HG03066 (cell line): Measurements from ENCODE around the gene TTC5.
"Not testable (repeated sequence)": the region's sequence is repeated elsewhere in the genome, so short reads cannot be mapped to it uniquely, and the experiment has no call there.

Experiments
- ATAC-seq: cut with Tn5 transposase; IDR thresholded peaks from one replicate; pipeline ENCODE4 v1.9.1; 2021; ENCODE audit warnings: low read depth; ENCODE audit not compliant: unreplicated experiment

The TTC5 gene

GRCh38 chr14:20306079-20306423 is 300 bp upstream of the TTC5 start:
- ATAC-seq = no peak

DNA sequence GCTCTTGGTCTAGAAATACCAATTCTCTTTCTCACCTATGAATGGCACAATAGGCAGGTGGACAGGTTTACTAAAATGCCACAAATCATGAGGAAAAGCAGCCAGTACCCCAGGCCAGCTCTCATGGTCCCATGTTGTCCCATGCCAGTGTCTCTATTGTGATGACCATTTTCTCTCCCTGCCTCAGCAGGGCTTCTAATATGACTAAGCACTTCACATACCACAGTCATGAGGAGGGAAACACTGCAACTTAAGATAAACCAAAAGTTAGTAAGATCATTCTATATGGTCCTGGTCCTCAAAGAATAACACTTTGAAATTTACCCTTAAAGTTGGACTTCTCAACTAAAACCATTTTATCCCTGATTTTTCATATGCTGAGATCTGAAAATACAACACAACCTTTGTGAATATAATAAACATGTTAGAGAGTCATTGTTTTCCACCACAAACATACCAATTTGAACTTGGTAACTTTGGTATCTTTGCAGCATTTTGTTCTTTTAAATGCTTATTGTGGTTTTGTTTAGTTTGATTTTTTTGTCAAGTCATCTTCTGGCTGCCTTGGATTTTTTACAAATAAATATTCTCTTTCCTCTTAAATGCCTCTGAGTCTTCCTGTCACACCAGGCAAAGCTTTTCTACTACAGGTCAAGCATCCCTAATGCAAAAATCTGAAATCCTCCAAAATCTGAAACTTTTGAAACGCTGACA is 3.6 kb downstream of the TTC5 start:
- no peak for ATAC-seq

DNA sequence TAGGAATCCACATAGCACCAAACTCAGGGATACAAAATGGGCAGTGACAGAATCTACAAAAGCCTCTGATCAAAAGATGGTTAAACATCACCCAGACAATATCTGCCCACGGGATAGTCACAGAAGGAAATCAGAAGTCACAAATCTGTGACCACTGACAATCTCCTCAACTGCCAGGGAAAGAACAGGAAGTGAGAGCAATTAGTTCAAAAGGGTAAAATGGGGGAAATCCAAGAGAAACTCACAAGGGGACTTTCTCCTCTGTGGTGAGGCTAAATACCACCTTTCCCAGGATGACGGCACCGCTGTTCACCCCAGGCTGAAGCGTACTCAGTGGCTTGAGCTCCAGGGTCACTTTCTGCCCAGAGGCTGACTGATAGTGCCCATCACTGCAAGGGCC is 10.7 kb downstream of the TTC5 start:
- peak; percentile 63 for ATAC-seq

GRCh38 chr14:20294636-20295035 is 11.1 kb downstream of the TTC5 start:
- no peak for ATAC-seq

- ATAC-seq = not testable (repeated sequence)
Measured at GRCh38 chr14:20281998-20282397, 23.8 kb downstream of the TTC5 start.

DNA sequence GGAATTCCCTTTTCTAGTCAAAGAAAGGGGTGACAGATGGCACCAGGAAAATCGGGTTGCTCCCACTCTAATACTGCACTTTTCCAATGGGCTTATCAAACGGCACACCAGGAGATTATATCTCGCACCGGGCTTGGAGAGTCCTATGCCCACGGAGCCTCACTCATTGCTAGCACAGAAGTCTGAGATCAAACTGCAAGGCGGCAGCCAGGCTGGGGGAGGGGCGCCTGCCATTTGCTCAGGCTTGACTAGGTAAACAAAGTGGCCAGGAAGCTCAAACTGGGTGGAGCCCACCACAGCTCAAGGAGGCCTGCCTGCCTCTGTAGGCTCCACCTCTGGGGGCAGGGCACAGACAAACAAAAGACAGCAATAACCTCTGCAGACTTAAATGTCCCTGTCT is 25.5 kb downstream of the TTC5 start:
- not testable (repeated sequence) for ATAC-seq

DNA sequence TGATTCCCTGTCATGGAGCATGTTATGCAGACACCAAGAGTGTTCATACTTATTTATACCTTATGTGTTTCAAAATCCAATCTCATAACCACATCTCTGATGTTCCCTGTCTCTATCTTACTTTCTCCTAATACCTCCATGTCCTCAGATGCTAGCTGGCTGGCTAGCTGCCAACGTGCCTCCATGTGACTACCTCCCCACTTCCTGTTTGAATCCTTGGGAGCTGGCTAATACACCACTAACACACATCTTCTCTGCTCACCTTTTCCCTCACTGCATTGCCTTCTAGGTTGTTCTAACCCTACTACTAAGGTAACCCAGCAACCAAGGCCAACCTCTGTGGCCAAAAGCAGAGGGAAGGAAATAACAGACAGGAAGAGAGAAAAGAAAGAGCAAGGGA is 27.3 kb downstream of the TTC5 start:
- ATAC-seq = no peak

DNA sequence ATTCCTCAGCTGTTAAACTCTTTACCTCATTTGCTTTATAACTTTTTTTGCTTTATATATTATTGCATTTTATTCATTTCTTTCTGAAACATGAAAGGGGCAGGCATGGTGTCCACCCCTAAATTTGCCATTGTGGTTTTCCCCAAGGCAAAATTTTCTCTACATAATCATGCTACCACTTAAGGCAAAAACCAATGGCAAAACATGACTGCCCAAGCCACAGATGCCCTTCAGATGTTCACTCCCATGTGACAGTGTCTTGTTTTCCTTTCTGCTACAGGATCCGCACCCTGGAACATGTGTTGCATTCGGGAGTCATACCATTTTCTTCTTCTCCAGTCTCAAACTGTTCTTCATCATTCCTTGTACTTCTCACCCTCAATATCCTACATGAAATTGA is 28.3 kb downstream of the TTC5 start:
- ATAC-seq = no peak

DNA sequence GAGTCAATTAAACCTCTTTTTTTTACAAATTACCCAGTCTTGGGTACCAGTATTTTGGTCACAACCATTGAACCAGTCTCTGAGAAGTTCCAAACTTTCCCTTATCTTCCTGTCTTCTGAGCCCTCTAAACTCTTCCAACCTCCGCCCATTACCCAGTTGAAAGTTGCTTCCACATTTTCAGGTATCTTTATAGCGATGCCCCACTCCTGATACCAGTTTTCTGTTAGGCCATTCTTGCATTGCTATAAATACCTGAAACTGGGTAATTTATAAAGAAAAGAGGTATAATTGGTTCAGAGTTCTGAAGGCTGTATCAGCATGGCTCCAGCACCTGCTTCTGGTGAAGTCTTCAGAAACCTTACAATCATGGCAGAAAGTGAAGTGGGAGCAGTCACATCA is 31.7 kb downstream of the TTC5 start:
- no peak for ATAC-seq

- ATAC-seq = not testable (repeated sequence)
Measured at GRCh38 chr14:20264361-20264760, 41.4 kb downstream of the TTC5 start.

DNA sequence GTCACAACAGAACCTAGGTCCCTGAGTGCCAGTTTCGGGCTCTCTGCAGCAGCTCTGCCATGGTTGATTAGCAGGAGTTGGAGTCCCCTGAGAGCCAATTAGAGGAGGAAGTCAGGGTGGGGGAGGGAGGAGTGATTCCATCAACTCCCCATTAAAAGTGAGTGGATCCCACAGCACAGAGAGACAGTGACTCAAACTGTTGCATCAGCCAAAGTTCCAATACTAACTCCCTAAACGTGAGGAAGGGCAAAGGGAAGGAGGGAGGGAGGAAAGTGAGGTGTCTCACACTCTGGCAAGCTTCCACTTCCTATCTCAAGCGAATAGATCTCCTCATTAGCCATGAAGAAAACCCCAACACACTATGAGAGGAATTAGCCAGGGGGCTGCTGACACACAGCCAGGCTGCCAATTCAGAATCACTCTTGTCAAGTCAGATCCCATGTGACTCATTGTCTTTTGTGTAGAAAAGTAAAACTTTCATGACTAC is 43.1 kb downstream of the TTC5 start:
- ATAC-seq = no peak

GRCh38 chr14:20247646-20248246 is 58.0 kb downstream of the TTC5 start:
- ATAC-seq = no peak
